Gastrocnemius medialis (tissue), 4 donors: ENCODE measurements around the gene BTRC.
"Not testable (repeated sequence)": the region's sequence is repeated elsewhere in the genome, so short reads cannot be mapped to it uniquely, and the experiment has no call there.

Experiments used
- POLR2A ChIP-seq, 2 donors: fragments of 450-650 bp; IDR thresholded peaks; one replicate each; pipeline ENCODE4 v1.6.1; 2017; ENCODE audit warnings: antibody characterized with exemption in 2 of 2, mild to moderate bottlenecking in 2 of 2, moderate library complexity in 2 of 2
- TF ChIP-seq, protein P1 (sequence below), 5 experiments: fragments of 450-650 bp in 3 of 5; fragments of 200-600 bp in 2 of 5; sonication (generic) in 2 of 5; IDR thresholded peaks in 4 of 5; conservative IDR thresholded peaks in 1 of 5; 1 replicate in 4 of 5; 2 replicates in 1 of 5; pipeline ENCODE4 v1.5.1; 2016 to 2019; ENCODE audit warnings: antibody characterized with exemption in 5 of 5, mild to moderate bottlenecking in 3 of 5, moderate library complexity in 3 of 5

DNA sequence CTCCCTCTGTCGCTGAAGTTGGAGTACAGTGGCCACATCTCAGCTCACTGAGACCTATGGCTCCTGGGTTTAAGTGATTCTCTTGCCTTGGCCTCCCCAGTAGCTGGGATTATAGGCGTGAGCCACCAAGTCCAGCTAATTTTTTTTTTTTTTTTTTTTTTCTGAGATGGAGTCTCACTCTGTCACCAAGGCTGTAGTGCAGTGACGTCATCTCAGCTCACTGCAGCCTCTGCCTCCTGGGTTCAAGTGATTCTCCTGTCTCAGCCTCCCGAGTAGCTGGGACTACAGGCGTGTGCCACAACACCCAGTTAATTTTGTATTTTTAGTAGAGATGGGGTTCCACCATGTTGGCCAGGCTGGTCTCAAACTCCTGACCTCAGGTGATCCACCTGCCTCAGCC, 19.7 kb upstream of the BTRC start:
- TF ChIP-seq, protein P1, sequence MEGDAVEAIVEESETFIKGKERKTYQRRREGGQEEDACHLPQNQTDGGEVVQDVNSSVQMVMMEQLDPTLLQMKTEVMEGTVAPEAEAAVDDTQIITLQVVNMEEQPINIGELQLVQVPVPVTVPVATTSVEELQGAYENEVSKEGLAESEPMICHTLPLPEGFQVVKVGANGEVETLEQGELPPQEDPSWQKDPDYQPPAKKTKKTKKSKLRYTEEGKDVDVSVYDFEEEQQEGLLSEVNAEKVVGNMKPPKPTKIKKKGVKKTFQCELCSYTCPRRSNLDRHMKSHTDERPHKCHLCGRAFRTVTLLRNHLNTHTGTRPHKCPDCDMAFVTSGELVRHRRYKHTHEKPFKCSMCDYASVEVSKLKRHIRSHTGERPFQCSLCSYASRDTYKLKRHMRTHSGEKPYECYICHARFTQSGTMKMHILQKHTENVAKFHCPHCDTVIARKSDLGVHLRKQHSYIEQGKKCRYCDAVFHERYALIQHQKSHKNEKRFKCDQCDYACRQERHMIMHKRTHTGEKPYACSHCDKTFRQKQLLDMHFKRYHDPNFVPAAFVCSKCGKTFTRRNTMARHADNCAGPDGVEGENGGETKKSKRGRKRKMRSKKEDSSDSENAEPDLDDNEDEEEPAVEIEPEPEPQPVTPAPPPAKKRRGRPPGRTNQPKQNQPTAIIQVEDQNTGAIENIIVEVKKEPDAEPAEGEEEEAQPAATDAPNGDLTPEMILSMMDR (IDR thresholded peaks at IDR 0.05 in 4 of 5, conservative IDR thresholded peaks at IDR 0.05 in 1 of 5) = not testable (repeated sequence)
- TF ChIP-seq POLR2A (IDR thresholded peaks at IDR 0.05) = not testable (repeated sequence)
